Measurements from ENCODE around the gene RIN2.
"Not testable (repeated sequence)": the region's sequence is repeated elsewhere in the genome, so short reads cannot be mapped to it uniquely, and the experiment has no call there.

Gene RIN2

GRCh38 chr20:19740512-19740911 is 17.5 kb upstream of the RIN2 start:
- no peak for DNase-seq

GRCh38 chr20:19741924-19742323 is 16.1 kb upstream of the RIN2 start:
- DNase-seq, result no peak

- DNase-seq, result no peak
Measured at GRCh38 chr20:19742974-19743639, 15.0 kb upstream of the RIN2 start.

GRCh38 chr20:19743640-19743995 is 14.4 kb upstream of the RIN2 start:
- no peak for DNase-seq

GRCh38 chr20:19745106-19745505 is 13.0 kb upstream of the RIN2 start:
- no peak for DNase-seq

- no peak for DNase-seq
Measured at GRCh38 chr20:19745584-19745983, 12.5 kb upstream of the RIN2 start.

- DNase-seq, result no peak
Measured at GRCh38 chr20:19746396-19746795, 11.7 kb upstream of the RIN2 start.

GRCh38 chr20:19747903-19748302 is 10.2 kb upstream of the RIN2 start:
- no peak for DNase-seq

GRCh38 chr20:19748681-19749080 is 9.4 kb upstream of the RIN2 start:
- DNase-seq, result no peak

- no peak for DNase-seq
Measured at GRCh38 chr20:19749618-19750071, 8.4 kb upstream of the RIN2 start.

GRCh38 chr20:19750101-19750606 is 7.9 kb upstream of the RIN2 start:
- no peak for DNase-seq

GRCh38 chr20:19750907-19751636 is 7.0 kb upstream of the RIN2 start:
- no peak for DNase-seq

GRCh38 chr20:19754201-19754600 is 3.9 kb upstream of the RIN2 start:
- DNase-seq, result not testable (repeated sequence)

GRCh38 chr20:19756761-19757486 is 1.1 kb upstream of the RIN2 start:
- DNase-seq, result no peak

- DNase-seq, result peak; percentile 85
Measured at GRCh38 chr20:19757487-19758132, 448 bp upstream of the RIN2 start.

GRCh38 chr20:19758501-19759331 is 658 bp downstream of the RIN2 start:
- peak; percentile 8 for DNase-seq

- DNase-seq, result no peak
Measured at GRCh38 chr20:19760371-19760721, 2.3 kb downstream of the RIN2 start.

- no peak for DNase-seq
Measured at GRCh38 chr20:19761326-19761725, 3.3 kb downstream of the RIN2 start.

- DNase-seq, result no peak
Measured at GRCh38 chr20:19761841-19762240, 3.8 kb downstream of the RIN2 start.

GRCh38 chr20:19764207-19764606 is 6.1 kb downstream of the RIN2 start:
- no peak for DNase-seq

- no peak for DNase-seq
Measured at GRCh38 chr20:19765266-19765665, 7.2 kb downstream of the RIN2 start.

GRCh38 chr20:19765913-19766312 is 7.9 kb downstream of the RIN2 start:
- DNase-seq, result no peak
